ENCODE results near the gene SEMA4G. TPM values are rescaled to one million over a fixed set of nuclear protein-coding genes. Genes with fewer than 3 reads are reported as not detected.

The SEMA4G gene
- total and polyA plus RNA-seq, 4 donors, result 1.5 to 7.5 (median 3.2) TPM

- H3K27me3 ChIP-seq (ENCODE audit: control insufficient read depth in 1 of 2, insufficient read depth in 2 of 2, low read length in 1 of 2), result no peaks in the 10 kb centered on the region
- intact Hi-C loops (cut with DNase I), result no loop called here
- H3K4me1 ChIP-seq (ENCODE audit: control insufficient read depth in 1 of 2, insufficient read depth in 2 of 2, low read length in 2 of 2), result no peaks in the 10 kb centered on the region
- no peak overlapping the region for H3K27ac ChIP-seq (ENCODE audit: low read depth in 1 of 2, low read length in 2 of 2)
- no peaks in the 10 kb centered on the region for H3K9me3 ChIP-seq (ENCODE audit: control insufficient read depth, low read length)
- DNase-seq, result no peak
- H3K4me3 ChIP-seq (ENCODE audit: low read length in 2 of 2), result no peak overlapping the region
- ATAC-seq (ENCODE audit: low FRiP score), result no peak
- H3K36me3 ChIP-seq (ENCODE audit: control insufficient read depth in 1 of 2, insufficient read depth in 2 of 2, low read length in 1 of 2), result peaks cover 3% of the 10 kb centered on the region in 2 donors
Observed at GRCh38 chr10:100943508-100943907, 25.8 kb upstream of the SEMA4G start.

- Histone ChIP-seq H3K36me3 (ENCODE audit: control insufficient read depth in 1 of 2, insufficient read depth in 2 of 2, low read length in 1 of 2) (peaks cover 2 to 5% of the 10 kb centered on the region in 2 donors), H3K4me3 (ENCODE audit: low read length in 2 of 2) (no peak overlapping the region), H3K9me3 (ENCODE audit: control insufficient read depth, low read length) (no peaks in the 10 kb centered on the region), H3K27ac (ENCODE audit: low read depth in 1 of 2, low read length in 2 of 2) (no peak overlapping the region), H3K27me3 (ENCODE audit: control insufficient read depth in 1 of 2, insufficient read depth in 2 of 2, low read length in 1 of 2) (no peaks in the 10 kb centered on the region), H3K4me1 (ENCODE audit: control insufficient read depth in 1 of 2, insufficient read depth in 2 of 2, low read length in 2 of 2) (no peaks in the 10 kb centered on the region)
- intact Hi-C loops (cut with DNase I), result no loop called here
- ATAC-seq (ENCODE audit: low FRiP score) (no peak), DNase-seq (no peak)
Observed at GRCh38 chr10:100945754-100946153, 23.6 kb upstream of the SEMA4G start.

- DNase-seq (no peak), ATAC-seq (ENCODE audit: low FRiP score) (no peak)
- 91% methylated on average over 3 of the region's 3 CpGs for WGBS, 2 donors
- Histone ChIP-seq H3K9me3 (ENCODE audit: control insufficient read depth, low read length) (no peaks in the 10 kb centered on the region), H3K4me3 (ENCODE audit: low read length in 2 of 2) (no peak overlapping the region), H3K27ac (ENCODE audit: low read depth in 1 of 2, low read length in 2 of 2) (no peak overlapping the region), H3K4me1 (ENCODE audit: control insufficient read depth in 1 of 2, insufficient read depth in 2 of 2, low read length in 2 of 2) (no peaks in the 10 kb centered on the region), H3K36me3 (ENCODE audit: control insufficient read depth in 1 of 2, insufficient read depth in 2 of 2, low read length in 1 of 2) (peaks cover 2 to 4% of the 10 kb centered on the region in 2 donors), H3K27me3 (ENCODE audit: control insufficient read depth in 1 of 2, insufficient read depth in 2 of 2, low read length in 1 of 2) (no peaks in the 10 kb centered on the region)
- intact Hi-C loops (cut with DNase I), result no loop called here
Observed at GRCh38 chr10:100948916-100949315, 20.4 kb upstream of the SEMA4G start.

GRCh38 chr10:100960251-100960650 is 9.1 kb upstream of the SEMA4G start:
- DNase-seq (no peak), ATAC-seq (ENCODE audit: low FRiP score) (no peak)
- Histone ChIP-seq H3K9me3 (ENCODE audit: control insufficient read depth, low read length) (no peaks in the 10 kb centered on the region), H3K4me1 (ENCODE audit: control insufficient read depth in 1 of 2, insufficient read depth in 2 of 2, low read length in 2 of 2) (no peaks in the 10 kb centered on the region), H3K36me3 (ENCODE audit: control insufficient read depth in 1 of 2, insufficient read depth in 2 of 2, low read length in 1 of 2) (peaks cover 1 to 2% of the 10 kb centered on the region in 2 donors), H3K27me3 (ENCODE audit: control insufficient read depth in 1 of 2, insufficient read depth in 2 of 2, low read length in 1 of 2) (no peaks in the 10 kb centered on the region), H3K27ac (ENCODE audit: low read depth in 1 of 2, low read length in 2 of 2) (no peak overlapping the region), H3K4me3 (ENCODE audit: low read length in 2 of 2) (no peak overlapping the region)
- intact Hi-C loops (cut with DNase I), result no loop called here

GRCh38 chr10:100962351-100963080 is 6.8 kb upstream of the SEMA4G start:
- H3K4me3 ChIP-seq (ENCODE audit: low read length in 2 of 2), result no peak overlapping the region
- peaks cover 0 to 1% of the 10 kb centered on the region in 2 donors for H3K36me3 ChIP-seq (ENCODE audit: control insufficient read depth in 1 of 2, insufficient read depth in 2 of 2, low read length in 1 of 2)
- H3K9me3 ChIP-seq (ENCODE audit: control insufficient read depth, low read length), result no peaks in the 10 kb centered on the region
- intact Hi-C loops (cut with DNase I), result no loop called here
- H3K4me1 ChIP-seq (ENCODE audit: control insufficient read depth in 1 of 2, insufficient read depth in 2 of 2, low read length in 2 of 2), result no peaks in the 10 kb centered on the region
- DNase-seq (no peak), ATAC-seq (ENCODE audit: low FRiP score) (no peak)
- WGBS, 2 donors, result 77% methylated on average over 4 of the region's 4 CpGs
- no peaks in the 10 kb centered on the region for H3K27me3 ChIP-seq (ENCODE audit: control insufficient read depth in 1 of 2, insufficient read depth in 2 of 2, low read length in 1 of 2)
- H3K27ac ChIP-seq (ENCODE audit: low read depth in 1 of 2, low read length in 2 of 2), result no peak overlapping the region

- H3K9me3 ChIP-seq (ENCODE audit: control insufficient read depth, low read length), result no peaks in the 10 kb centered on the region
- no peak for ATAC-seq (ENCODE audit: low FRiP score)
- no peaks in the 10 kb centered on the region for H3K27me3 ChIP-seq (ENCODE audit: control insufficient read depth in 1 of 2, insufficient read depth in 2 of 2, low read length in 1 of 2)
- intact Hi-C loops (cut with DNase I), result no loop called here
- 91 to 92% methylated on average over 1 of the region's 1 CpG for WGBS, 2 donors
- H3K36me3 ChIP-seq (ENCODE audit: control insufficient read depth in 1 of 2, insufficient read depth in 2 of 2, low read length in 1 of 2), result no peaks in the 10 kb centered on the region
- H3K27ac ChIP-seq (ENCODE audit: low read depth in 1 of 2, low read length in 2 of 2), result no peak overlapping the region
- H3K4me1 ChIP-seq (ENCODE audit: control insufficient read depth in 1 of 2, insufficient read depth in 2 of 2, low read length in 2 of 2), result no peaks in the 10 kb centered on the region
- DNase-seq, result no peak
- no peak overlapping the region for H3K4me3 ChIP-seq (ENCODE audit: low read length in 2 of 2)
Observed at GRCh38 chr10:100963826-100964225, 5.5 kb upstream of the SEMA4G start.

- intact Hi-C loops (cut with DNase I), result no loop called here
- H3K27ac ChIP-seq (ENCODE audit: low read depth in 1 of 2, low read length in 2 of 2), result no peak overlapping the region
- no peaks in the 10 kb centered on the region for H3K36me3 ChIP-seq (ENCODE audit: control insufficient read depth in 1 of 2, insufficient read depth in 2 of 2, low read length in 1 of 2)
- ATAC-seq (ENCODE audit: low FRiP score), result no peak
- no peaks in the 10 kb centered on the region for H3K4me1 ChIP-seq (ENCODE audit: control insufficient read depth in 1 of 2, insufficient read depth in 2 of 2, low read length in 2 of 2)
- no peaks in the 10 kb centered on the region for H3K9me3 ChIP-seq (ENCODE audit: control insufficient read depth, low read length)
- 67 to 68% methylated on average over 5 of the region's 5 CpGs for WGBS, 2 donors
- no peak for DNase-seq
- H3K27me3 ChIP-seq (ENCODE audit: control insufficient read depth in 1 of 2, insufficient read depth in 2 of 2, low read length in 1 of 2), result no peaks in the 10 kb centered on the region
- no peak overlapping the region for H3K4me3 ChIP-seq (ENCODE audit: low read length in 2 of 2)
Observed at GRCh38 chr10:100965820-100966219, 3.5 kb upstream of the SEMA4G start.

GRCh38 chr10:100966887-100967286 is 2.4 kb upstream of the SEMA4G start:
- ATAC-seq (ENCODE audit: low FRiP score) (no peak), DNase-seq (no peak)
- H3K27ac ChIP-seq (ENCODE audit: low read depth in 1 of 2, low read length in 2 of 2), result no peak overlapping the region
- 60 to 71% methylated on average over 2 of the region's 2 CpGs for WGBS, 2 donors
- H3K36me3 ChIP-seq (ENCODE audit: control insufficient read depth in 1 of 2, insufficient read depth in 2 of 2, low read length in 1 of 2), result no peaks in the 10 kb centered on the region
- H3K4me3 ChIP-seq (ENCODE audit: low read length in 2 of 2), result no peak overlapping the region
- H3K9me3 ChIP-seq (ENCODE audit: control insufficient read depth, low read length), result no peaks in the 10 kb centered on the region
- no peaks in the 10 kb centered on the region for H3K27me3 ChIP-seq (ENCODE audit: control insufficient read depth in 1 of 2, insufficient read depth in 2 of 2, low read length in 1 of 2)
- no peaks in the 10 kb centered on the region for H3K4me1 ChIP-seq (ENCODE audit: control insufficient read depth in 1 of 2, insufficient read depth in 2 of 2, low read length in 2 of 2)
- intact Hi-C loops (cut with DNase I), result no loop called here

GRCh38 chr10:100967332-100967731 is 2.0 kb upstream of the SEMA4G start:
- Histone ChIP-seq H3K27ac (ENCODE audit: low read depth in 1 of 2, low read length in 2 of 2) (no peak overlapping the region), H3K4me1 (ENCODE audit: control insufficient read depth in 1 of 2, insufficient read depth in 2 of 2, low read length in 2 of 2) (no peaks in the 10 kb centered on the region), H3K4me3 (ENCODE audit: low read length in 2 of 2) (no peak overlapping the region), H3K9me3 (ENCODE audit: control insufficient read depth, low read length) (no peaks in the 10 kb centered on the region), H3K36me3 (ENCODE audit: control insufficient read depth in 1 of 2, insufficient read depth in 2 of 2, low read length in 1 of 2) (no peaks in the 10 kb centered on the region), H3K27me3 (ENCODE audit: control insufficient read depth in 1 of 2, insufficient read depth in 2 of 2, low read length in 1 of 2) (no peaks in the 10 kb centered on the region)
- intact Hi-C loops (cut with DNase I), result no loop called here
- WGBS, 2 donors, result 85 to 87% methylated on average over 2 of the region's 2 CpGs
- ATAC-seq (ENCODE audit: low FRiP score) (no peak), DNase-seq (peak in 1 of 2 donors; percentile 17)
